Measurements from ENCODE around the gene TAP2. TPM values are rescaled to one million over a fixed set of nuclear protein-coding genes. Genes with fewer than 3 reads are reported as not detected.
"Not testable (repeated sequence)": the region's sequence is repeated elsewhere in the genome, so short reads cannot be mapped to it uniquely, and the experiment has no call there.

The TAP2 gene
- total RNA-seq, 1 donor = 20.6 TPM

DNA sequence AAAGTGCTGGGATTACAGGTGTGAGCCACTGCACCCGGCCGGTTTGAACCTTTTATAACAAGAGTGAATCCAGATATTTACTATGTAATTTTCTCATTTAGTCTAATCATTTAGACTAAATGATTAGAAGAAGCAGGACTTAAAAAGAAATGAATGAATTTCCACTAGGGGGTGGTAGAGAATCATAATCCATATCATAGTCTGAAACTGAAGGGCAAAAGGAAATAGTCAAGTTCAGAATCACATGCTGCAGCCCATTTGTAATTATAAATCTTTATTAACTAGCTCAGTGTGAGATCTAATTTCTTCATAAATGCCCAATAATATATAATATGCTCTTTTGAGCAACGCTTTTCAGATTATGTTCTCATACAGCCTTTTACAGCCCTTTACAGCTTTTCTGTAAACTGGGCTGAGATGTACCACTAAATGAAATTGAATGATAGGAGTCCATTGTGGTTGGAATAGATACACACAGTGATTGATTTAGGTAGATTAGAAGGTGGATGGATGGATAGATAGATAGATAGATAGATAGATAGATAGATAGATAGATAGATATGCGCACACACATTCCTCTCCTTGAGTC is 47.3 kb upstream of the TAP2 start:
- TF ChIP-seq, protein P1, sequence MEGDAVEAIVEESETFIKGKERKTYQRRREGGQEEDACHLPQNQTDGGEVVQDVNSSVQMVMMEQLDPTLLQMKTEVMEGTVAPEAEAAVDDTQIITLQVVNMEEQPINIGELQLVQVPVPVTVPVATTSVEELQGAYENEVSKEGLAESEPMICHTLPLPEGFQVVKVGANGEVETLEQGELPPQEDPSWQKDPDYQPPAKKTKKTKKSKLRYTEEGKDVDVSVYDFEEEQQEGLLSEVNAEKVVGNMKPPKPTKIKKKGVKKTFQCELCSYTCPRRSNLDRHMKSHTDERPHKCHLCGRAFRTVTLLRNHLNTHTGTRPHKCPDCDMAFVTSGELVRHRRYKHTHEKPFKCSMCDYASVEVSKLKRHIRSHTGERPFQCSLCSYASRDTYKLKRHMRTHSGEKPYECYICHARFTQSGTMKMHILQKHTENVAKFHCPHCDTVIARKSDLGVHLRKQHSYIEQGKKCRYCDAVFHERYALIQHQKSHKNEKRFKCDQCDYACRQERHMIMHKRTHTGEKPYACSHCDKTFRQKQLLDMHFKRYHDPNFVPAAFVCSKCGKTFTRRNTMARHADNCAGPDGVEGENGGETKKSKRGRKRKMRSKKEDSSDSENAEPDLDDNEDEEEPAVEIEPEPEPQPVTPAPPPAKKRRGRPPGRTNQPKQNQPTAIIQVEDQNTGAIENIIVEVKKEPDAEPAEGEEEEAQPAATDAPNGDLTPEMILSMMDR (IDR thresholded peaks at IDR 0.05; ENCODE audit: extremely low read depth, low read depth, low read length) = peak; percentile 54
- Histone ChIP-seq H3K4me2 (ENCODE audit: insufficient read depth, low read length) (no peak overlapping the region), H4K20me1 (ENCODE audit: insufficient read depth, low read length) (no peaks in the 10 kb centered on the region), H3K79me2 (ENCODE audit: insufficient read depth, low read length) (no peaks in the 10 kb centered on the region), H3K4me1 (ENCODE audit: insufficient read depth, low read length) (peaks cover 38% of the 10 kb centered on the region), H3K9me3 (ENCODE audit: low read depth, low read length) (no peaks in the 10 kb centered on the region), H3K27me3 (ENCODE audit: insufficient read depth, low read length) (no peaks in the 10 kb centered on the region), H3K4me3 (ENCODE audit: insufficient read depth, low read length) (no peak overlapping the region), H3K27ac (ENCODE audit: low read depth, low read length) (no peak overlapping the region), H2AFZ (ENCODE audit: low read length) (no peak overlapping the region), H3K36me3 (ENCODE audit: insufficient read depth, low read length) (no peaks in the 10 kb centered on the region)
- DNase-seq (ENCODE audit: insufficient read length, low spot score, missing footprints) = peak; percentile 11

GRCh38 chr6:32883789-32884188 is 45.2 kb upstream of the TAP2 start:
- Histone ChIP-seq H3K4me1 (ENCODE audit: insufficient read depth, low read length) (peaks cover 38% of the 10 kb centered on the region), H3K79me2 (ENCODE audit: insufficient read depth, low read length) (no peaks in the 10 kb centered on the region), H3K27ac (ENCODE audit: low read depth, low read length) (peak overlapping the region; percentile 80), H4K20me1 (ENCODE audit: insufficient read depth, low read length) (no peaks in the 10 kb centered on the region), H3K36me3 (ENCODE audit: insufficient read depth, low read length) (no peaks in the 10 kb centered on the region), H3K9me3 (ENCODE audit: low read depth, low read length) (no peaks in the 10 kb centered on the region), H2AFZ (ENCODE audit: low read length) (peak overlapping the region; percentile 7), H3K27me3 (ENCODE audit: insufficient read depth, low read length) (peaks cover 12% of the 10 kb centered on the region), H3K4me2 (ENCODE audit: insufficient read depth, low read length) (peak overlapping the region; percentile 47), H3K4me3 (ENCODE audit: insufficient read depth, low read length) (no peak overlapping the region)
- DNase-seq (ENCODE audit: insufficient read length, low spot score, missing footprints) = peak; percentile 76
- TF ChIP-seq, protein P1 (IDR thresholded peaks at IDR 0.05; ENCODE audit: extremely low read depth, low read depth, low read length) = no peak

GRCh38 chr6:32882879-32883250 is 44.3 kb upstream of the TAP2 start:
- Histone ChIP-seq H3K27me3 (ENCODE audit: insufficient read depth, low read length) (peaks cover 12% of the 10 kb centered on the region), H3K4me1 (ENCODE audit: insufficient read depth, low read length) (peaks cover 38% of the 10 kb centered on the region), H3K4me2 (ENCODE audit: insufficient read depth, low read length) (no peak overlapping the region), H4K20me1 (ENCODE audit: insufficient read depth, low read length) (no peaks in the 10 kb centered on the region), H3K27ac (ENCODE audit: low read depth, low read length) (peak overlapping the region; percentile 80), H3K9me3 (ENCODE audit: low read depth, low read length) (no peaks in the 10 kb centered on the region), H2AFZ (ENCODE audit: low read length) (no peak overlapping the region), H3K4me3 (ENCODE audit: insufficient read depth, low read length) (no peak overlapping the region), H3K79me2 (ENCODE audit: insufficient read depth, low read length) (no peaks in the 10 kb centered on the region), H3K36me3 (ENCODE audit: insufficient read depth, low read length) (no peaks in the 10 kb centered on the region)
- DNase-seq (ENCODE audit: insufficient read length, low spot score, missing footprints) = peak; percentile 92
- TF ChIP-seq, protein P1 (IDR thresholded peaks at IDR 0.05; ENCODE audit: extremely low read depth, low read depth, low read length) = no peak

DNA sequence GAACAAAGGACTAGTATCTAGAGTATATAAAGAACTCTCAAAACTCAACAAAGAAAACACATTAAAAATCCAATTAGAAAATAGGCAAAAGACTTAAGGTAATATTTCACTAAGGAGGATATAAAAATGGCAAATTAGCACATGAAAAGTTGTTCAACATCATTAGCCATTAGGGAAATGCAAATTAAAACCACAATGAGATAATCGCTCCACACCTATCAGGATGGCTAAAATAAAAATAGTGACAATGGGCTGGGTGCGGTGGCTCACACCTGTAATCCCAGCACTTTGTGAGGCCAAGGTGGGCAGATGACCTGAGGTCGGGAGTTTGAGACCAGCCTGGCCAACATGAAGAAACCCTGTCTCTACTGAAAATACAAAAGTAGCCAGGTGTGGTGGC is 42.4 kb upstream of the TAP2 start:
- H3K9me3 ChIP-seq (ENCODE audit: low read depth, low read length); DNase-seq (ENCODE audit: insufficient read length, low spot score, missing footprints); H3K79me2 ChIP-seq (ENCODE audit: insufficient read depth, low read length); H2AFZ ChIP-seq (ENCODE audit: low read length); H3K36me3 ChIP-seq (ENCODE audit: insufficient read depth, low read length); H3K4me2 ChIP-seq (ENCODE audit: insufficient read depth, low read length); H3K4me3 ChIP-seq (ENCODE audit: insufficient read depth, low read length); H3K27ac ChIP-seq (ENCODE audit: low read depth, low read length); H4K20me1 ChIP-seq (ENCODE audit: insufficient read depth, low read length): not testable (repeated sequence)
- peaks cover 25% of the 10 kb centered on the region for H3K4me1 ChIP-seq (ENCODE audit: insufficient read depth, low read length)
- H3K27me3 ChIP-seq (ENCODE audit: insufficient read depth, low read length) = peaks cover 24% of the 10 kb centered on the region

Data from osteoblast (primary cell).